Activated T-cell treated with anti-CD3 and anti-CD28 coated beads, Interleukin-2, amount 50 U/mL, for 72 hours (primary cell): Measurements from ENCODE around the gene LIPK. TPM values are rescaled to one million over a fixed set of nuclear protein-coding genes. Genes with fewer than 3 reads are reported as not detected.

Experiments
- total RNA-seq, 2 donors: library from RNA; stranded (reverse); gene quantifications; one replicate each; pipeline ENCODE4 v1.2.3, GENCODE V29; 2022

LIPK gene
- total RNA-seq, 2 donors from 2014 or later = not detected

Other genes starting within 250 kb of the LIPK start
- gene RNLS, start 122.9 kb upstream of the LIPK start, total RNA-seq = 1 to 10 TPM; 2.6 to 6.2 TPM
- not detected for gene LIPJ, start 119.5 kb upstream of the LIPK start, total RNA-seq
- gene LIPF, start 41.8 kb upstream of the LIPK start, total RNA-seq = not detected
- not detected for gene LIPN, start 53.8 kb downstream of the LIPK start, total RNA-seq
- not detected for gene LIPM, start 96.5 kb downstream of the LIPK start, total RNA-seq
- gene ANKRD22, start 145.6 kb downstream of the LIPK start, total RNA-seq = under 1 TPM; 0.24 to 0.65 TPM
- 10 to 100 TPM; 28.2 to 39.9 TPM for gene STAMBPL1, start 174.0 kb downstream of the LIPK start, total RNA-seq
- gene ACTA2, start 246.5 kb downstream of the LIPK start, total RNA-seq = 10 to 100 TPM; 60.7 to 76.9 TPM